Islet of Langerhans (tissue), 1 donor: ENCODE data around the gene CADM2.
"Not testable (repeated sequence)": the region's sequence is repeated elsewhere in the genome, so short reads cannot be mapped to it uniquely, and the experiment has no call there.

Source experiments
- FAIRE-seq: peaks from one replicate; lab custom pipeline; 2011; peaks lifted over from hg19 to GRCh38; lab: Jason Lieb, UNC

Gene CADM2

DNA sequence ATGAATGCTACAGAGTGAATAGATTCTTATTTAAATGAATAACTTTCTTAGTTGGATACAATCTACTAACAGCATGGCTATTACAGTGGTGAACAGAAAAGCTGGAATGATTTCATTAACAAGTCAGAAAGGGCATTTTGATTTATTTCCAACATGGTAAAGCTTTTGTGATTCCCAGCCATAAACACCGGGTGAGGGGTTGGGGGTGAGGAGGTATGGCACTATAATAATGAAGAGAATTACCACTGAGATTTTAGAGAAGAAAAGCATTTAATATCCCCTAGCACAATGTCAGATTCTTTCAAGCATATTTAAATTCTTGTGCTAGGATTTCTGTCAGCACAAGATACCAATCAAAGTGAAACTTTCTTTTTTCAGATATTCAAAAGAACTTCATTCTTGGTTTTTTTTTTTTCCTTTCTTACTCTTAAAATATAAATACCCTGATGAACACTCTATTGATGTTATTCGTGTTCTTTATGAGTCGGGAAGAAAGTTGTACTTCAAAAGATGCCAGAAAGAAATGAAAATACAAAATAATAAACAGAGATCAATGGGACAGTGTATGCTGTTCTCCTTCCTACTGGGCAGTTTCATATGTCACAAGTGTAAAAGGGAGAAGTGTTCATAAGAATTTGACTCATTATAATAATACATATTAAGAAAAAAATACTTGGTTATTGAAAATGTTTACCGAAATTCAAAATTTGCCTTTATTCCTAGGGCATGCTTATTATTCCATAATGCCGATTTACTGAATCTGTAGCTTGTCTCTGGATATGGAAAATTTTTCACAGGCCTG is 522.8 kb downstream of the CADM2 start:
- FAIRE-seq = no peak

DNA sequence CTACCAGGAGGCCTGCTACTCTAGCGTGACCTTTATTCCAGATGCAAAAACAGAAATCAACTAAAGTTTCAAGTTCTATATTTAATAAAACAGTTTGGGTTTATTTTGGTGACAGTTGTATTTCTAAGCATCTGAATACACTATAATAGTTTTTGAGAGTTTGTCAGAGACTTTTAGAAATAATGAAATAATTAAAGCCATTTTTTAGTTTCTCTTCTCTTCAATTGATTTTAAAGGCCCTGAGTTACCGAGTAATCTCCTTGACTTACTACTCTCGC is 523.4 kb downstream of the CADM2 start:
- FAIRE-seq = peak; percentile 21

DNA sequence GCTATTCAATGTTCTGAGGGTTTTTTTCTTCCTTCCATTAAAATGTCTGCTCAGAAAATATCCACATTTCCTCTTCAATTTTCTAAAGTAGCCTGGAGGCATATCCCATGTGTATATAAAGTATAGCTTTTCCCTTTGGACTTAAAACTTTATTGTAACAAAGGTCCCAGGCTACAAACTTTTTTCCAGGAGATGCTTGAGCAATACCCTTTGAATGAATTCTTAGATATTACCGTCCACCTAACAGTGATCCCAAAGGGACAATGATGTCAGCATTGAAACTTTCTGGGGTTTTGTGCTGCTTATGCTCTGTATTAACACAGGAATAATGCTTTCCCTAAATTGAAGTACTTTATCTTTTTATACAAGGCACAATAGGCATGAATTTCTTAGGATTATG is 525.2 kb downstream of the CADM2 start:
- no peak for FAIRE-seq

DNA sequence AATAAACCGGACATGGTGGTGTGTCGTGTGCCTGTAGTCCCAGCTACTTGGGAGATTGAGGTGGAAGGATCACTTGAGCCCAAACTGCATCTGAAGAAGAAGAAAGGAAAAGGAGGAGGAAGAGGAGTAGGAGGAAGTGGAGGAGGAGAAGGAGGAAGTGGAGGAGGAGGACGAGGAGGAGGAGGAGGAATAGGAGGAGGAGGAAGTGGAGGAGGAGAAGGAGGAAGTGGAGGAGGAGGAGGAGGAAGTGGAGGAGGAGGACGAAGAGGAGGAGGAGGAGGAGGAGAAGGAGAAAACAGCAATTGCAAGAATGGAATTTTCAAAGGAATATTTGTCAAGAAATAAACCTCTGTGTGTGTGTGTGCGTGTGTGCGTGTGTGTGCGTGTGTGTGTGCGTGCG is 528.6 kb downstream of the CADM2 start:
- no peak for FAIRE-seq

DNA sequence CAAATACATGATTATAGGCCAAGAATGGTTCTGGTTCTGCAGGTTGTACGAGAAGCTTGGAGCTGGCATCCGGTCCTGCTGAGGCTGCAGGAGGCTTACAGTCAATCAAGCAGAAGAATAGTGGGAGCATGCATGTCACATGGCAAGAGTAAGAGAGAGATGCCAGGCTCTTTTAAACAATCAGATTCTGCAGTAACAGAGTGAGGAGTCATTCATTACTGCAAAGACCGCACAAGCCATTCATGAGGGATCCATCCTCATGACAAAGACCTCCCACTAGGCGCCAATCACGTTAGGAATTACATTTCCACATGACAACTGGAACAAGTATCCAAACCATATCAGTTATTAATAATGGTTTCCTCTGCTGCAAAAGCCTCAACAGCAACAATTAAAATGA is 536.8 kb downstream of the CADM2 start:
- FAIRE-seq = no peak

DNA sequence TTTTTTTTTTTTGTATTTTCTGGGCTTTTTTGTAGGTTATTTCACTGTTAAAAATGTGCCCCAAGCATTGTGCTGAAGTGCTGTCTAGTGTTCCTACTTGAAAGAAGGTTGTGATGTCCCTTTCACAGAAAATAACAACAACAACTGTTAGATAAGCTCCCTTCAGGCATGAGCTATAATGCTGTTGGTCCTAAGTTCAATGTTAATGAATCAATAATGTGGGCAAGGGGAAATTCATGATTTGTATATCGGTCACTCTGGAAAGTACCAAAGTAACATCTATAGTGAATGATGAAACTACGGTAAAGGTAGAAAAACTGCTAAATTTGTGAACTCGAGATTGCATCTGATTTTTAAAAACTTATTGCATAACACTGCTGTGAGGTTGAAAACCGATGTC is 539.4 kb downstream of the CADM2 start:
- no peak for FAIRE-seq

DNA sequence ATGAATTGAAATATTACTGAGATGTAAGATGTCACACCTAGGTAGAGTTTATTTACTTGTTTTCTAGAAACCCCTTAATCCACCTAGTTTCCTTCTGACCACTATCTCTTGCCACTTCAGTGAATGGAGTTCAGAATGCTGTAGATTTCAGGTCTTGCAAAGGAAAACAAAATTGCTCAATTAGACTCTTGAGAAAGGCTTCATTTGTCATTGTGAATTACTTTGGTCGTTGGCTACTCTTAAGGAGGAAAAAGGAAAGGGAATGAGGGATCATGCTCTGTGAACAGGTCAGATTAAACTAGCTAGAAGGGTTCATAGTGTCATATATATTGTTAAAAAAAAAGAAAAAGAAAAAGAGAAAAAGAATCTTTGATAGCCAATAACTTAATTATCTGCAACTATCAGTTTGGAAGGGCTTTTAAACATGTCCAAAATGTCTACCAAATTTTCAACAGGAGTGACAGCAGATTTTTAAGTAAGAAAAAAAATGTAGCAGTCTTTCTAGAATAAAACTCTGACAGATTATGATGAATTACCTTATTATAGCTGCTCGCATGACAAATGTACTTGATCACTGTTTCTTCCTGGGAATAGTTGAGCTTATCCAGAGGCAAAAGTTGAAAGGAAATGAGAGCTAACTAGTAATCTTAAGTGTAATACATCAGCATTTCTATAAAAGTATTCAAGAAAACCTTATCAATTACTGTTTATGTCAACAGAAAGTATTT is 543.5 kb downstream of the CADM2 start:
- FAIRE-seq = no peak

DNA sequence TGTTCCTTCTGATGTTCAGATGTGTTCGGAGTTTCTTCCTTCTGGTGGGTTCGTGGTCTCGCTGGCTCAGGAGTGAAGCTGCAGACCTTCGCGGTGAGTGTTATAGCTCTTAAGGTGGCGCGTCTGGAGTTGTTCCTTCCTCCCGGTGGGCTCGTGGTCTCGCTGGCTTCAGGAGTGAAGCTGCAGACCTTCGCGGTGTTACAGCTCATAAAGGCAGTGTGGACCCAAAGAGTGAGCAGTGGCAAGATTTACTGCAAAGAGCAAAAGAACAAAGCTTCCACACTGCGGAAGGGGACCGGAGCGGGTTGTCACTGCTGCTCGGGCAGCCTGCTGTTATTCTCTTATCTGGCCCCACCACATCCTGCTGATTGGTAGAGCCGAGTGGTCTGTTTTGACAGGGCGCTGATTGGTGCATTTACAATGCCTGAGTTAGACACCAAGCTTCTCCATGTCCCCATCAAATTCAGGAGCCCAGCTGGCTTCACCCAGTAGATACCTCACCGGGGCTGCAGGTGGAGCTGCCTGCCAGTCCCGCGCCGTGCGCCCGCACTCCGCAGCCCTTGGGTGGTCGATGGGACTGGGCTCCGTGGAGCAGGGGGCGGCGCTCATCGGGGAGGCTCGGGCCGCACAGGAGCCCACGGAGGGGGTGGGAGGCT is 545.5 kb downstream of the CADM2 start:
- FAIRE-seq = not testable (repeated sequence)

DNA sequence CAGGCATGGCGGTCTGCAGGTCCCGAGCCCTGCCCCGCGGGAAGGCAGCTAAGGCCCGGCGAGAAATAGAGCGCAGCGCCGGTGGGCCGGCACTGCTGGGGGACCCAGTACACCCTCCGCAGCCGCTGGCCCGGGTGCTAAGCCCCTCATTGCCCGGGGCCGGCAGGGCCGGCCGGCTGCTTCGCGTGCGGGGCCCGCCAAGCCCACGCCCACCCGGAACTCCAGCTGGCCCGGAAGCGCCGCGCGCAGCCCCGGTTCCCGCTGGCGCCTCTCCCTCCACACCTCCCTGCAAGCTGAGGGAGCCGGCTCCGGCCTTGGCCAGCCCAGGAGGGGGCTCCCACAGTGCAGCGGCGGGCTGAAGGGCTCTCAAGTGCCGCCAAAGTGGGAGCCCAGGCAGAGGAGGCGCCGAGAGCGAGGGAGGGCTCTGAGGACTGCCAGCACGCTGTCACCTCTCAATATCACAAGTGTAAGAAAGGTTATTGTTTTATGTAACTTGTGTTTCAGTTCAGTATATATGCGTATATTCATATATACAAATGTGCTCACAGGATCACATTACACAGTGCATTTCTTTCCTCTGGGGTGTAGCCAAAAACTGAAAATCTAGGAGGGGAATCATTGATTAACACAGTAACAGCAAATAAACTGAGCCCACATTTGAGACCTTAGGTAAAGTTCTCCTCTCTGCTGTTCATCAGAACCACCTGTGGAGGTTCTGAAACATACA is 546.2 kb downstream of the CADM2 start:
- FAIRE-seq = not testable (repeated sequence)

DNA sequence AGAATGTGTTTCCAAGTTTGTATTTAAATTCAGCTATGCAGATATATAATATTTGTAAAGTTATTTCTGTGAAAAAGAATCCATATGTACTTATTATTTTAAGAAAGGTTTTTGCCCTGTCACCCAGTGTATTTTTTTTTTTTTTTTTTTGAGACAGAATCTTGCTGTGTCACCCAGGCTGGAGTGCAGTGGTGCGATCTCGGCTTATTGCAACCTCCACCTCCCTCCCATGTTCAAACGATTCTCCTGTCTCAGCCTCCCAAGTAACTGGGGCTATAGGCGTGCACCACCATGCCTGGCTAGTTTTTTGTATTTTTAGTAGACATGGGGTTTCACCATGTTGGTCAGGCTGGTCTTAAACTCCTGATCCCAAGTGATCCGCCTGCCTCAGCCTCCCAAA is 548.3 kb downstream of the CADM2 start:
- FAIRE-seq = not testable (repeated sequence)

DNA sequence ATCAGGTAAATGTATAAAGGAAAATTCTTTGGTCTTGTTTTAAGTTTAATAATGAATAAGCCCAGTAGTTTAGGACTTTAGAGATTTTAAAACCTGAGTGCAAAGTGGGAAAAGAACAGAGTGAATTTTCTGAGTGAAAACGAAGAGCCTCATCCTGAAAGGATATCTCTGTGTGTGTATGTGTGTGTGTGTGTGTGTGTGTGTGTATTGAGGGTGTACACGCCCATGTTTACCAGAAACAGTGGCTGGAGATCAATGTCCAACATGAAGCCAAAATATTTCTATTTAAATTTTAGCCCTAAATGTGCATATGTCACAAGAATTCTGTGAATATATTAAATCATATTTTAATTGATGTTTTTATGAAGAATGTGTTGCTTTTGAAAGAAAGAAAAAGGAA is 549.9 kb downstream of the CADM2 start:
- no peak for FAIRE-seq

DNA sequence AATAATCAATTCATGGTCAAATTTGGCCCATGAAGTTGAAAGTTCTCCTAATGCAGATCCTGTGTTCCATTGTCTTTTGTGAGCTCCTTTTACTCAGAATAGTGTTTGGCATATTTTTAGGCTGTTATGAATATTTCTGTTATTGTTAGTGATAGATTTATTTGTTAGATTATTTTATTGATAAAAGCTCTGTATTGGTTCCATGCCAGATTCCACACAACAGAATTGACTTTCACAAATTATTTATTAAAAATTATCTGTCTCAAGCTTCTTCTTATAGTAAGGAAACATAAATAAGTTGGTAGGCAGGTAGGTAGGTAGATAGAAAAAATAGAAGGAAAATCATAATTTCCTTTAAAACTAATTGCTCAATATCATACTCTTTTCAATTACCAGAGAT is 557.4 kb downstream of the CADM2 start:
- no peak for FAIRE-seq

DNA sequence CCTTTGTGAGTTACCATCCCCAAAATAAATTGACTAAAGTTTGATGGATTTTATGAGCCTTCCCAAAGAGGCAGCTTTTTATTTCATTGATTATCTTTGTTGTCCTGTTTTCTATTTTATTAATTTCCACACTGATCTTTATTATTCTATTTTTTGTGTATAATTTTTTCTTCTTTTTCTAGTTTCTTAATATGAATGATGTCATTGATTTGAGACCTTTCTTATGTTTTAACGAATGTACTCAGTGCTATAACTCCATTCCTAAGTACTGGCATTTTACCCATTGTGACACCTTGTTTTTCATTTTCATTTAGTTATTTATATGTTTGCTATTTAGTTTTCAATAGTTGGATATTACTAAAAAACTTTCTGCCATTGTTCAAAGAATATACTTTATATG is 565.3 kb downstream of the CADM2 start:
- FAIRE-seq = no peak

DNA sequence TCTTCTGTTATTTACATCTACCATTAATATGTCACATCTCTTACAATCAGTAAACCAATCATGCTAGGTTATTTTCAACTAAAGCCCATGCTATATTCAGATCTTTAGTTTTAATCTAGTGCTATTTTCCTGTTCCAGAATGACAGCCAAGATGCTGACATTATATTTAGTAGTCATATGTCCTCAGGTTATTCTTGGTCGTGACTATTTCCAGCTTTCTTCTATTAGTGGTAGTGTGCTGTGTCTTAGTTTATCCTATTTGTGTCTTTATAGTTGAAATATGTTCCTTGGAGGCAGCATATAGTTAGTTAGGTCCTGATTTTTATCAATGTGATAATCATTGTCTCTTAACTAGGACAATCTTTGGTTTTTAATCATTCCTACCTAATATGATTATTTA is 566.5 kb downstream of the CADM2 start:
- FAIRE-seq = no peak

DNA sequence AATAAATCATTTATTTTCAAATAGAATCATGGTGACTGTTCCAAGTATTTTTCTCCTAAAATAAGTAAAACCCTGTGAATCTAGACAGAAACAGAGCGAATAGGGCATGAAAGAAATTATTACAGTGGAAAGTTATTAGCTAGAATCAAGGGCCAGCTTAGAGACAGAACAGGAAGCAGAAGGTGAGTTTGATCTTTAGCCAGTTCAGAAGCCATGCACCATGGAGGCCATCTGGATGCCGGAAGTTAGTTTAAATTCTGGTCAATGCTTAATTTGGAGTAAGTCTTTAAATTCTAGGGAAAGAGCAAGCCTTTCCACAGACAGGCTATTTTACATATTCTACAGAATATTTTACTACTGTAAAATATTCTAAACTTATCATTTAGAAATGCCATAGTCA is 574.8 kb downstream of the CADM2 start:
- no peak for FAIRE-seq

DNA sequence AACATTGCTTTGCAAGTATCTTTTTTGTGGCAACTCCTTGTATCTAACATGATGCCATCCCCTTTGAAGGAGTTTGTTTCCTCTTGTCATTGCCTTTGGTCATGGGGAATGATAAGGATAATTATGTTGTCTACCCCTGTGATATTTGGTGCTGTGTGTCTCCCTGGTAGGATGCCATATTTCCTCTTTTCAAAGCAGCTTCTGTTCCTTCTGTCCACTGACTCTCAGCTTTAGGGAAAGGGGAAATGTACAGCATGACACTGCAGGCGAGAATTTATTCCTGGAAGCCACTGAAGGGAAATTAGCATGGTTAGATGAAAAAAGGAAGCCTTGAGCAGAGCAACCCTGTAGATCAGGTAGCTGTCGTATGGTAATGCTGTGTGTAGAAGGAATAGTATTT is 576.7 kb downstream of the CADM2 start:
- FAIRE-seq = no peak

DNA sequence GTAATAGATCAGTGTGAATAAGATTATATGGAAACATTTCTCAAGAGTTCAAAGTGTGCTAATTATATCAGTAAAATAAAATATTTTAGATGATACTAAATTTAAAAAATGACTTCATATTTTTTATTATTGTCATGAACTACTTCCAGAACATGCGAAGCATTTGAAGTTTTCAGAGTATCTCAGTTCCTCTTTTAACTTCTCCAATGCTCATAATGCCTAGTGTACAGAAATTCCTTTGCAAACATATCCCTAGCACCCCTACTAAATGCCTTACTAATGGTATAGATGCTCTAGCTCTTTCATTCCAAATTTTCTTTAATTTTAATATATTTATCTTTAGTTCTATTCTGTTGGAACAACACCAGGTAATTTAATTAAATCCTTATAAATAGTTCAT is 580.4 kb downstream of the CADM2 start:
- FAIRE-seq = no peak

DNA sequence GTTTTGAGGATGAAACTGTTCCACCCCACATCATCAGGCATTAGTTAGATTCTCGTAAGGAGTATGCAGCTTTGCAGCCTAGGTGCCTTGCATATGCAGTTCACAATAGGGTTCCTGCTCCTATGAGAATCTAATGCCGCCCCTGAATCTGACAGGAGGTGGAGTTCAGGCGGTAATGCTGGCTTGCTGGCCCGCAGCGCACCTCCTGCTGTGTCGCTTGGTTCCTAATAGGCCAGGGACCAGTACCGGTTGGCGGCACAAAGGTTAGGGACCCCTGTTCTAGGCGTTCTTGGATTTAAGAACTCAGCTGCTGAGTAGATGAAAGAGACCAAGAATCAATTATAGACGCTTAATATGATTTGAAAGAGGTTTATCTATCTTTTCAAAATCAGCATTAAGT is 595.4 kb downstream of the CADM2 start:
- FAIRE-seq = no peak

DNA sequence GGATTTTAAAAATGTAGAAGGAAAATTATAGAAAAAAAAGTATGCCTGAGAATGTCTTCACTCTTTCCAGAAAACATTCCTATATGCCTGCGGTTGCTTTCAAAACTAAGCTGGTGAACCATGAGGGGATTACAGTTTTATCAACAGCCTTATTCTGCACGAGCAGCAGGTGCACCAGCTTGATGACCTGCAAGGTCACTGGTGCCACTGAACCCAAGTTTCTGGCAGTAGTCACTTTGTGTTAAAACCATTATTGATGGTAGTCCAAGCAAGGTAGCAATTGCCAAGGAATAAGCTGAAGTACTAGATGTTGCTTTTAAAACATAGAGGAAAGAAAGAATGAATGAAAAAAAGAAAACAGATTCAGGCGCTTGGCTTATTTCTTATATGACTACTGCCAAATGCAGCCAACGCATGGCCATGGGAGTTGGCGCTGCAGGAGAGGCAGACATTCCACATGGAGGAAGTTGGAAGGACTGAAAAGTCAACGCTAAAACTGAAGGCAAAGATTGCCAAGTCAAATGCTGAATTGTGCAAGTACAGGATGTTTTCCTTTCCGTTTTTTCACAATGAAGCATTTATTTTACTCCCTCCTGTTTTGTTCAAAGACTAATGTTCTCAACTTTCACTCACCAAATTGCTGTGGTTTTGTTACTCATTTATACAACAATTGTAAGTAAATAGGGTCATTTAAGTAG is 601.4 kb downstream of the CADM2 start:
- no peak for FAIRE-seq

DNA sequence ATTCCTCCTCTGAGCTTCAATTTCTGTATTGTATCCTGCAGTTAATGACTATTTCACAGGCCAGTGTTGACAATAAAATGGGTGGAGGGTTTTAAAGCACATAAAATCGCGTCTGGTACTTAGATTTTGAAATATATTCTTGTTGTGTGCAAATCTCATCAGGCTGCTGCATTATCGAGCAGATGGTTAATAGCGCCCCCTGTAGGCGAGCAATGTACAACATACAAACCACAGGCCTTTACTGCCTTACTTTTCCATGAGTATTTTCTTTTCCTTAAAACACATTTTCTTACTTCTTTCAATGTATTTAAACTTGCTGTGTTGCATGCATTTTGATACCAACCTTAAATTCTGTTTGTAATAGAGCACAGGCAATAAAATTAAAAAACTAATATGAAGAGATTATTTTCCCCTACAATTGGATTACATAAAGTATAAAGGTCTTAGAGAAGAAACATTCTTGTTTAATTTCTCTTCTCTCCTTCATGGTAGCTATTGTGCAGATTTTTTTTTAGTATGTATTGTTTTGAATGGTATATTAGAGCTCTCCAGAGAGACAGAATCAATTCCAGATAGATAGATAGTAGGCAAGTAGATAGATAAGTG is 608.4 kb downstream of the CADM2 start:
- no peak for FAIRE-seq

DNA sequence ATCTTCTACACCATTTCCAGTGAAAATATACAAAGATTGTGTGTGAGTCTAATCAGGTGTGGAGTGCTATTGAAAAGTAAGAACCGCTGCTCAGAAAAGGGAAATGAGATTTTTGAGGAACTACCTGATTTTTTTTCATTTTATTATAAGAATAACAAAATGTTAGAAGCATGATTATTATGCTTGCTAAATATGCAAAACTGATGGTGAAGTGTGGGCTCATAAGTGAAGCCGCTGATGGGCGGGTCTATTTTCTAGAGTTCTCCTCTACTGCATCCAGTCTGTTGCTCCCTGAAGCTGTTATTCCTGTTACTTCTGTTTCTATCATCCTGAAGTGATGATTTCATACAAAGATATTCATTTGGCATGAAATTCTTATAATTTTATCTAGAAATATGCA is 612.0 kb downstream of the CADM2 start:
- no peak for FAIRE-seq

DNA sequence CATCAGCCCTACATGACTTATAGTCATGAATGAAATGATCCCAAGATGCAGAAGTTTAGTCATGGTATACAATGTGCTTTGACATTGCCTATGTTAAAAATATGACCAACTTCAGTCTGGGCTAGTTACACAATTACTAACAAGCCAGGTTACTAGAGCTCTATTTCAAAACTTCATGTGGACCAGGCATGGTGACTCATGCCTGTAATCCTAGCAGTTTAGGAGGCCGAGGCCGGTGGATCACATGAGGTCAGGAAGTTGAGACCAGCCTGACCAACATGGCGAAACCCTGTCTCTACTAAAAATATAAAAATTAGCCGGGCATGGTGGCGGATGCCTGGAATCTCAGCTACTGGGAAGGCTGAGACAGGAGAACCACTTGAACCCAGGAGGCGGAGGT is 613.0 kb downstream of the CADM2 start:
- FAIRE-seq = no peak
